Measurements from ENCODE around the gene REV1. TPM values are rescaled to one million over a fixed set of nuclear protein-coding genes. Genes with fewer than 3 reads are reported as not detected.

The REV1 gene
- total RNA-seq, 6 experiments from 2014 or later: 17.0 to 19.2 (median 18.6) TPM

DNA sequence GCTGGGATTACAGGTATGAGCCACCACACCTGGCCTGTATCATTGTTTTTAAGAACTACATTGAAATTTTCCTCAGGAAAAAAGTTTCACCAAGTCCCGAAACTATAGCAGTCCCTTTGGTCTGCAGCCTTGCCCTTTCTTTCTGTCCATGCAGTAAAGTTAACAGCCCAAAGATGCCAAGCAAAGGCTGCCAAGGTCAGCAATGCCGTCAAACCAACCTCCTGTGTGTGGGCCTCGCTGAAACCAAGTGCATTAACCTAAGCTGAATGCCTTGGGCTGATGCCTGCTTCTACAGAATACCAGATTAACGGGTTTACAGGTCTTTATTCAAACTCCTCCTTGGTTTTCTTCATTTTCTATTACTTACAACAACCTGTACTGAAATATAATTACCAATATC lies 79.5 kb downstream of the REV1 start:
- Mint-ChIP-seq H3K4me3 (no peak overlapping the region), H3K27ac (no peak overlapping the region), H3K36me3 (ENCODE audit: low read depth) (peaks cover 30% of the 10 kb centered on the region), H3K4me1 (ENCODE audit: low read depth) (no peaks in the 10 kb centered on the region), H3K9me3 (no peaks in the 10 kb centered on the region), H3K27me3 (ENCODE audit: insufficient read depth) (no peaks in the 10 kb centered on the region)
- TF ChIP-seq, protein P1, sequence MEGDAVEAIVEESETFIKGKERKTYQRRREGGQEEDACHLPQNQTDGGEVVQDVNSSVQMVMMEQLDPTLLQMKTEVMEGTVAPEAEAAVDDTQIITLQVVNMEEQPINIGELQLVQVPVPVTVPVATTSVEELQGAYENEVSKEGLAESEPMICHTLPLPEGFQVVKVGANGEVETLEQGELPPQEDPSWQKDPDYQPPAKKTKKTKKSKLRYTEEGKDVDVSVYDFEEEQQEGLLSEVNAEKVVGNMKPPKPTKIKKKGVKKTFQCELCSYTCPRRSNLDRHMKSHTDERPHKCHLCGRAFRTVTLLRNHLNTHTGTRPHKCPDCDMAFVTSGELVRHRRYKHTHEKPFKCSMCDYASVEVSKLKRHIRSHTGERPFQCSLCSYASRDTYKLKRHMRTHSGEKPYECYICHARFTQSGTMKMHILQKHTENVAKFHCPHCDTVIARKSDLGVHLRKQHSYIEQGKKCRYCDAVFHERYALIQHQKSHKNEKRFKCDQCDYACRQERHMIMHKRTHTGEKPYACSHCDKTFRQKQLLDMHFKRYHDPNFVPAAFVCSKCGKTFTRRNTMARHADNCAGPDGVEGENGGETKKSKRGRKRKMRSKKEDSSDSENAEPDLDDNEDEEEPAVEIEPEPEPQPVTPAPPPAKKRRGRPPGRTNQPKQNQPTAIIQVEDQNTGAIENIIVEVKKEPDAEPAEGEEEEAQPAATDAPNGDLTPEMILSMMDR (IDR thresholded peaks at IDR 0.05): no peak
- DNase-seq: no peak

DNA sequence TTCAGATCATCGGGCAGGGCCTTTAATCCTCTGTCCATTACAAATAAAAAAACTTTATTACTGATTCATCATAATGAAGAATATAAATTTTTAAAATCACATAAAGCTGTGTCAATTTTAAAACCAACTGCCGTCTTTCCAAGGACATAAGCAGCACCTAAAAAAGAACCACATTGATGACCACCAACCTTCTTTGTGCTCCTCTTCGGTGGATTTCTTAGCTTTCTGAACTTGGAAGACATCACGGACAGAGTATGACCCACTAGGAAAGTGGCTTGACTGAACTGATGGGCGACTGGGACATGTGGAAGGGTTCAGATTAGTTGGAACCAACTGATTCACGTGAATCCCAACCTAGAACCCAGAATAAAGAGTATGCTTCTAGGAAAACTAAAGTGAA lies 83.7 kb downstream of the REV1 start:
- Mint-ChIP-seq H3K27ac (no peak overlapping the region), H3K27me3 (ENCODE audit: insufficient read depth) (peaks cover 1% of the 10 kb centered on the region; the same call in 1 of the 2 replicates), H3K9me3 (no peaks in the 10 kb centered on the region), H3K36me3 (ENCODE audit: low read depth) (peaks cover 38% of the 10 kb centered on the region), H3K4me1 (ENCODE audit: low read depth) (peaks cover 25% of the 10 kb centered on the region), H3K4me3 (no peak overlapping the region)
- TF ChIP-seq, protein P1 (IDR thresholded peaks at IDR 0.05): no peak
- no peak for DNase-seq

DNA sequence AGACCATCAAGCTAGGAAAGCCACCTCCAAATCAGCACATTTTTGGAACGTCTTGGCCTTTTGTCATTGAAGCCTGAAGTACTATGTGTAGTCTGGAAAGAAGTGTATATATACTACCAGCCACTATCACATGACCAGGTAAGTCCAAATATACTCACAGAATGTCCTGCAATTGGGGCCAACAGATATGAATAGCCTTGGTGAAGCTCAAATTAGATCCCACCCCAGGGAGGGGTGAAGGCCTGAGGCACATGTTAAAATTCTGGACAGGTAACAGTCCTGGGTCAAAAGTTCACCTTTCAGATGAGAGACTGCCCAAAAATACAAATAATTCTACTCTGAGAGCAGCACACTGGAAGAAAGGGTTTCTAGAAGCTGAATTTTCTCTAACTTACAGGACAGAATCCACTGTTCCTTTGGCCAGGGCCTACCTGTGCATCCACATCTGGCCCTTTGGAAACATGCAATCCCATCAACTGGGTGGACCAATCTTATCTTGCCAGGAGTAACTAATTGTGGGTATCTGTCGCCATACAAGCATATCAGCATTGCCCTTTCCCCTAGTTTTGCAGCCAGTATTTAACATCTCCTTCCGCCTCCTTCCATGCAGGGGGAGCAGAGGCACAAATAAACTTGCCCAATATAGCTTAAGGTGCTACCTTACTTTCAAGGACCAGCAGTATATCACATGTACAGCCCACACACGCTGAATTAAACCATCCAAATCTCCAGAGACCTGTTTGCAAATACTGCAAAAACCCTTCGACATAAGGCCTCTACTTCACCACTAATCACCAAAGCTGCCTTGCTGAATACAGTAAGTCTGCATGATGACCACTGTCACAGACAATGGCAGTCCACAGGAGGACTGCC lies 84.8 kb downstream of the REV1 start:
- Mint-ChIP-seq H3K27ac (peak overlapping the region; percentile 49; the same call in 1 of the 2 replicates), H3K4me1 (ENCODE audit: low read depth) (peaks cover 27% of the 10 kb centered on the region), H3K27me3 (ENCODE audit: insufficient read depth) (peaks cover 1% of the 10 kb centered on the region; the same call in 1 of the 2 replicates), H3K4me3 (no peak overlapping the region; the same call in 1 of the 2 replicates), H3K9me3 (no peaks in the 10 kb centered on the region), H3K36me3 (ENCODE audit: low read depth) (peaks cover 33% of the 10 kb centered on the region)
- DNase-seq: no peak
- TF ChIP-seq, protein P1 (IDR thresholded peaks at IDR 0.05): no peak

DNA sequence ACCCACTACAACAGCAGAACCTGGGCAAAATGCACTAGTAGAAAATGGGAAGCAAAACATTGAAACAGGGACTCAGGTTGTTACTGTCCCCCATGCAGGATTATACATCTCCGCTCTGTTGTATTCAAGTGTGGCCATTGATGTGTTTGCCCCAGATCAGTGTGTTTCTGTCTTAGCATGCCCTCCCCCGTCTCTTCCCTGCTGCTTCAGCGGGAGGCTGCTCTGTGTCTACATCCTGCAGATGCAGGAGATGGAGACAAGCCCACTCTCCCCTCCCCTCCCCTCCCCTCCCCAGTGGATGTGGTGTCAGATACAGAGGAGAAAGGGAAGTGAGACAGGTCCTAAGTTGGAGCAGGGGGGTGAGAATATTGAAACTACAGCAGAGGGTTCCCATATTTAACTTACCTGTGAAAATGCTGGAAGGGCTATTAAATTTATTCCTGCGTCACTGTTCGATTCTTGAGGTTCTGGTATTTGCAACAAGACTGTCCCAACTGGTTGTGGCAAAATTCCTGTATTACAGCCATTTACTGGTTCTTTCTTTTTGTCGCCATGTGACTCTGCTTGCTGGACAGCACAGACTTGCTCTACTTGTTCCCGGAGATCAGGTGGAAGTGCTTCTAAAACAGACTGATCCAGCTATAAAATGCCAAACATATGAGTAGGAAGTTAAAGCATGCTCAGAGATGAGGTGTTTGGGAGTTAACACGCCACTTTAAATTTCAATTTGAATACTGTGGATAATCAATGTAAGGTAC lies 85.6 kb downstream of the REV1 start:
- Mint-ChIP-seq H3K4me1 (ENCODE audit: low read depth) (peaks cover 35% of the 10 kb centered on the region), H3K9me3 (no peaks in the 10 kb centered on the region), H3K27ac (peak overlapping the region; percentile 49), H3K4me3 (0 out of 2 replicates have a peak overlapping the region, but pooled peaks have one; percentile 14), H3K27me3 (ENCODE audit: insufficient read depth) (peaks cover 1% of the 10 kb centered on the region; the same call in 1 of the 2 replicates), H3K36me3 (ENCODE audit: low read depth) (peaks cover 39% of the 10 kb centered on the region)
- TF ChIP-seq, protein P1 (IDR thresholded peaks at IDR 0.05): no peak
- no peak for DNase-seq

DNA sequence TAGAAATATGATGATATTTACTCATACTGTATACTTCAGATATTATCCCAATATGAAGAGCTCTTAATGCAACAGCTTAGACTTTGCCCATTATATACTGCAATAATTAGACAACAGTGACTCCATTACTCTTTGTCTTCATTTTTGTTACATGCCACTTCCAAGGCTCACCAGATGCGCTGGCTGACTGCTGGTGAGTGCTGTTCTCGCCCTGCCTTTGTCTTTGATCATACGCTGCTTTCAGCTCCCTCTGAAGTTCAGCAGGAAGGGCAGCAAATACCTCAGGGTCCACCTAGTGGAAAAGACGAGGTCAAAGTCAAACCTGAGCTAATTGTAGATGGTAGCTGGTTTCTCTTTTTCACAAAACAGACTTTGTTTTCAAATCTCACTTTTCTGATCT lies 86.3 kb downstream of the REV1 start:
- H3K4me1 Mint-ChIP-seq (ENCODE audit: low read depth): peaks cover 42% of the 10 kb centered on the region
- 0 out of 2 replicates have a peak overlapping the region, but pooled peaks have one; percentile 14 for H3K4me3 Mint-ChIP-seq
- peak overlapping the region; percentile 32 for H3K27ac Mint-ChIP-seq
- peaks cover 45% of the 10 kb centered on the region for H3K36me3 Mint-ChIP-seq (ENCODE audit: low read depth)
- TF ChIP-seq, protein P1 (IDR thresholded peaks at IDR 0.05): peak; percentile 36
- H3K27me3 Mint-ChIP-seq (ENCODE audit: insufficient read depth): peaks cover 1% of the 10 kb centered on the region; the same call in 1 of the 2 replicates
- H3K9me3 Mint-ChIP-seq: no peaks in the 10 kb centered on the region
- DNase-seq: no peak
